ENCODE measurements around the gene LURAP1L. TPM values are rescaled to one million over a fixed set of nuclear protein-coding genes. Genes with fewer than 3 reads are reported as not detected.

The LURAP1L gene
- polyA plus RNA-seq, 1 donor (not counting 4 experiments of a cell fraction or from before 2014, with no cell fraction given), result 25.0 TPM

DNA sequence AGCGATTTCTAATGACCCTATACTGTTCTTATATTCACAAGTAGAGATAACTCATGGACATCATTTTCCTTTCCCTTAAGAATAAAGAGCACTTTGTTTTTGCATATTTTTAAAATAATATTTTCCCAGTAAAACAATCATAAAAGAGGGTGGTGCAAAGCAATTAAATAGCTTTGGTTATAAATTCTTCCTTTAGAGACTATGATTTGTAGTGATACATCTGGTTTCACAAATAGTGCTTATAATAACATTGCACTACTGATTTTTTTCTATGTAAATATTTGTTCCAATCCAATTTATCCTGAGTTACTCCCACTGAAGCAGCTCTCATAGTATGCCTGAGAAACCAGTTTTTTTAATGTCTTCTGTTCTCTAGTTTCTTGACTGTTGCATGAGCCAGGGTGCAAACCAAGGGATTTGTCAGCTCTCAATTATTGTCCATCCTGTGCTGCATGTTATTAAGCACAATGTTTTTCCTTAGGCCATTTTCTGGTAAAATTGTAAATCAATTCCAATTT is 74.7 kb downstream of the LURAP1L start:
- Histone ChIP-seq H3K9ac (ENCODE audit: control insufficient read depth, extremely low read depth, insufficient read depth, low read length) (no peak overlapping the region), H3K79me2 (ENCODE audit: control insufficient read depth, insufficient read depth, low read length) (no peaks in the 10 kb centered on the region), H3K27ac (ENCODE audit: control insufficient read depth, insufficient read depth, low read length) (no peak overlapping the region), H3K4me3 (ENCODE audit: control insufficient read depth in 2 of 3, extremely low read depth in 1 of 3, insufficient read depth in 2 of 3, low read depth in 1 of 3, low read length in 3 of 3) (no peak overlapping the region), H3K36me3 (ENCODE audit: control insufficient read depth in 2 of 2, extremely low read depth in 1 of 2, insufficient read depth in 2 of 2, low read length in 2 of 2) (no peaks in the 10 kb centered on the region), H3K9me3 (ENCODE audit: control insufficient read depth, low read depth, low read length) (no peaks in the 10 kb centered on the region), H3K4me2 (ENCODE audit: control insufficient read depth, extremely low read depth, insufficient read depth, low read depth, low read length) (no peak overlapping the region), H3K27me3 (ENCODE audit: control insufficient read depth, extremely low read depth, insufficient read depth, low read length) (no peaks in the 10 kb centered on the region), H4K20me1 (ENCODE audit: control insufficient read depth, extremely low read depth, insufficient read depth, low read length) (no peaks in the 10 kb centered on the region), H3K9me1 (ENCODE audit: control insufficient read depth, extremely low read depth, insufficient read depth, low read length) (no peaks in the 10 kb centered on the region), H3K4me1 (ENCODE audit: control insufficient read depth, extremely low read depth, insufficient read depth, low read length) (peaks cover under 1% of the 10 kb centered on the region), H2AFZ (ENCODE audit: control insufficient read depth, low read length) (no peak overlapping the region)
- TF ChIP-seq, protein P1, sequence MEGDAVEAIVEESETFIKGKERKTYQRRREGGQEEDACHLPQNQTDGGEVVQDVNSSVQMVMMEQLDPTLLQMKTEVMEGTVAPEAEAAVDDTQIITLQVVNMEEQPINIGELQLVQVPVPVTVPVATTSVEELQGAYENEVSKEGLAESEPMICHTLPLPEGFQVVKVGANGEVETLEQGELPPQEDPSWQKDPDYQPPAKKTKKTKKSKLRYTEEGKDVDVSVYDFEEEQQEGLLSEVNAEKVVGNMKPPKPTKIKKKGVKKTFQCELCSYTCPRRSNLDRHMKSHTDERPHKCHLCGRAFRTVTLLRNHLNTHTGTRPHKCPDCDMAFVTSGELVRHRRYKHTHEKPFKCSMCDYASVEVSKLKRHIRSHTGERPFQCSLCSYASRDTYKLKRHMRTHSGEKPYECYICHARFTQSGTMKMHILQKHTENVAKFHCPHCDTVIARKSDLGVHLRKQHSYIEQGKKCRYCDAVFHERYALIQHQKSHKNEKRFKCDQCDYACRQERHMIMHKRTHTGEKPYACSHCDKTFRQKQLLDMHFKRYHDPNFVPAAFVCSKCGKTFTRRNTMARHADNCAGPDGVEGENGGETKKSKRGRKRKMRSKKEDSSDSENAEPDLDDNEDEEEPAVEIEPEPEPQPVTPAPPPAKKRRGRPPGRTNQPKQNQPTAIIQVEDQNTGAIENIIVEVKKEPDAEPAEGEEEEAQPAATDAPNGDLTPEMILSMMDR (optimal IDR thresholded peaks at IDR 0.05 in 1 of 3, IDR thresholded peaks at IDR 0.05 in 1 of 3, conservative IDR thresholded peaks at IDR 0.05 in 1 of 3; ENCODE audit: extremely low read depth in 1 of 3, insufficient read depth in 2 of 3, low read length in 3 of 3), result no peak
- TF ChIP-seq EZH2 (IDR thresholded peaks at IDR 0.05; ENCODE audit: low read length), result no peak
- no peak for DNase-seq (ENCODE audit: low read depth, low spot score)
- no peak for FAIRE-seq
- dilution Hi-C loops (cut with MboI; ENCODE audit: extremely low pct_ligation_motif_present, low sequenced_read_pairs), result no loop called here

DNA sequence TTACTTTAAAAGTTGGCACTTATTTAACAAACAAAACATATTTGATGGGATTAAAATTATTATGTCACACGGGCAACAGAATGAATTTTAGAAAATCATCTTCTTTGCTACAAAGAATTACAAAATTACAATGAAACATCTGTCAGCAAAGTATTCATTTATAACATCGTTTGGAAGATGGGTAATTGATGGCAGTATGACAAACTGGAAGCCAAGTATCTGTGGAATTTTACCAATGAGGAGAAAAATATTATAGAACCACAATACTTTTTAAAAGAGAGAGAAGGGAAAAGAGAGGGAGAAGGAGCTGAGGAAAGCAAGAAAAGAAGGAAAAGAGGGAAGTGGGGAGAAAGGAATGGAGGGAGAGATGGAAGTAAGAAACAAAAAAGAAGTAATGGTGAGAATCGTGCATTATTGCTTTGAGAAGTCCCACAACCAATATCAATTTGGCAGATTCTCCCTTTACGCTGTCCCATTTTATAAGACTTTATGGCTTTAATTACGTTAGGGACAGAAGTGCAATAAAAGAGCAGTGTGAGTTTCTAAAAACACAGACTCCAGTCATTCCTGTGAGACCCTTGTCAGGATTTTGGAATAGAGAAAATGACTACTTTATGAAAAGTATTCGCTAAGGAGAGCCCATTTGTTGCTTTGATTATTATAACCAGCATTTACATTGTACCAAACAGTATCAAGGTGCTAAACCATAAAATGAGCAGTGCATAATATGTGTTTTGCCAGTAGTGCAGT is 76.7 kb downstream of the LURAP1L start:
- no peak overlapping the region for H3K4me3 ChIP-seq (ENCODE audit: control insufficient read depth in 2 of 3, extremely low read depth in 1 of 3, insufficient read depth in 2 of 3, low read depth in 1 of 3, low read length in 3 of 3)
- dilution Hi-C loops (cut with MboI; ENCODE audit: extremely low pct_ligation_motif_present, low sequenced_read_pairs), result no loop called here
- no peaks in the 10 kb centered on the region for H3K9me3 ChIP-seq (ENCODE audit: control insufficient read depth, low read depth, low read length)
- H3K9me1 ChIP-seq (ENCODE audit: control insufficient read depth, extremely low read depth, insufficient read depth, low read length), result no peaks in the 10 kb centered on the region
- DNase-seq (ENCODE audit: low read depth, low spot score) (no peak), FAIRE-seq (no peak)
- TF ChIP-seq, protein P1 (optimal IDR thresholded peaks at IDR 0.05 in 1 of 3, IDR thresholded peaks at IDR 0.05 in 1 of 3, conservative IDR thresholded peaks at IDR 0.05 in 1 of 3; ENCODE audit: extremely low read depth in 1 of 3, insufficient read depth in 2 of 3, low read length in 3 of 3), result no peak
- TF ChIP-seq EZH2 (IDR thresholded peaks at IDR 0.05; ENCODE audit: low read length), result no peak
- no peaks in the 10 kb centered on the region for H3K36me3 ChIP-seq (ENCODE audit: control insufficient read depth in 2 of 2, extremely low read depth in 1 of 2, insufficient read depth in 2 of 2, low read length in 2 of 2)
- no peak overlapping the region for H3K27ac ChIP-seq (ENCODE audit: control insufficient read depth, insufficient read depth, low read length)
- H4K20me1 ChIP-seq (ENCODE audit: control insufficient read depth, extremely low read depth, insufficient read depth, low read length), result no peaks in the 10 kb centered on the region
- H2AFZ ChIP-seq (ENCODE audit: control insufficient read depth, low read length), result no peak overlapping the region
- H3K4me1 ChIP-seq (ENCODE audit: control insufficient read depth, extremely low read depth, insufficient read depth, low read length), result peaks cover 10% of the 10 kb centered on the region
- H3K4me2 ChIP-seq (ENCODE audit: control insufficient read depth, extremely low read depth, insufficient read depth, low read depth, low read length), result no peak overlapping the region
- no peak overlapping the region for H3K9ac ChIP-seq (ENCODE audit: control insufficient read depth, extremely low read depth, insufficient read depth, low read length)
- no peaks in the 10 kb centered on the region for H3K79me2 ChIP-seq (ENCODE audit: control insufficient read depth, insufficient read depth, low read length)
- no peaks in the 10 kb centered on the region for H3K27me3 ChIP-seq (ENCODE audit: control insufficient read depth, extremely low read depth, insufficient read depth, low read length)
